Neural cell (in vitro differentiated cells): ENCODE measurements around the gene ST14. TPM values are rescaled to one million over a fixed set of nuclear protein-coding genes. Genes with fewer than 3 reads are reported as not detected.

ENCODE experiments used
- H2AFZ ChIP-seq: fragments of 200-600, 300-800 bp; sonication (generic), shearing (Covaris generic); 2 replicates; pipeline ENCODE4 v1.6.0; 2014; ENCODE audit warnings: low read depth, mild to moderate bottlenecking, antibody characterized with exemption, low read length, moderate library complexity
- H3F3A ChIP-seq: fragments of 200-600 bp; shearing (Covaris generic); 2 replicates; pipeline ENCODE4 v1.6.1; 2016; ENCODE audit warnings: mild to moderate bottlenecking, moderate library complexity, mixed read lengths, antibody characterized with exemption, low read length; ENCODE audit not compliant: insufficient read depth, poor library complexity, severe bottlenecking
- H3K27ac ChIP-seq: fragments of 200-600, 300-800 bp; sonication (generic), shearing (Covaris generic); 2 replicates; pipeline ENCODE4 v1.5.1; 2014; ENCODE audit warnings: mild to moderate bottlenecking, low read length, moderate library complexity
- H3K27me3 ChIP-seq: fragments of 300-800, 200-600 bp; sonication (generic), shearing (Covaris generic); 2 replicates; pipeline ENCODE4 v1.6.0; 2014; ENCODE audit warnings: mild to moderate bottlenecking, low read depth, low read length, moderate library complexity; ENCODE audit not compliant: insufficient read depth
- H3K36me3 ChIP-seq: fragments of 300-800, 200-600 bp; sonication (generic), shearing (Covaris generic); 2 replicates; pipeline ENCODE4 v1.5.1; 2014; ENCODE audit warnings: mild to moderate bottlenecking, antibody characterized with exemption, low read length, moderate library complexity; ENCODE audit not compliant: insufficient read depth
- H3K4me2 ChIP-seq: fragments of 300-800, 200-600 bp; sonication (generic), shearing (Covaris generic); 2 replicates; pipeline ENCODE4 v1.6.0; 2014; ENCODE audit warnings: mild to moderate bottlenecking, low read length
- H3K4me3 ChIP-seq: fragments of 300-800, 200-600 bp; sonication (generic), shearing (Covaris generic); 2 replicates; pipeline ENCODE4 v1.5.1; 2014; ENCODE audit warnings: mild to moderate bottlenecking, low read length, moderate library complexity
- H3K79me2 ChIP-seq: fragments of 200-600 bp; shearing (Covaris generic); replicated peaks from 2 replicates; pipeline ENCODE4 v1.6.0; 2014; ENCODE audit warnings: mild to moderate bottlenecking, low read length, moderate library complexity; ENCODE audit not compliant: insufficient read depth
- H3K9ac ChIP-seq: fragments of 300-800, 200-600 bp; sonication (generic), shearing (Covaris generic); 2 replicates; pipeline ENCODE4 v1.6.1; 2016; ENCODE audit warnings: mild to moderate bottlenecking, low read length, mixed read lengths
- H3K9me2 ChIP-seq: fragments of 200-600 bp; shearing (Covaris generic); 2 replicates; pipeline ENCODE4 v1.6.1; 2016; ENCODE audit warnings: mild to moderate bottlenecking, low read length, mixed read lengths; ENCODE audit not compliant: insufficient read depth
- H3K9me3 ChIP-seq: fragments of 200-600, 300-800 bp; sonication (generic), shearing (Covaris generic); 2 replicates; pipeline ENCODE4 v1.6.1; 2016; ENCODE audit warnings: mild to moderate bottlenecking, mixed run types, low read length, moderate library complexity, mixed read lengths
- H4K20me1 ChIP-seq: fragments of 200-600 bp; shearing (Covaris generic); 2 replicates; pipeline ENCODE4 v1.6.1; 2016; ENCODE audit warnings: mild to moderate bottlenecking, mixed run types; ENCODE audit not compliant: insufficient read depth
- CTCF ChIP-seq: fragments of 450-650 bp; IDR thresholded peaks from 2 replicates; pipeline ENCODE4 v1.5.1; 2014; ENCODE audit warnings: antibody characterized with exemption, mild to moderate bottlenecking, moderate library complexity; ENCODE audit not compliant: poor library complexity, severe bottlenecking
- EP300 ChIP-seq: fragments of 450-650 bp; conservative IDR thresholded peaks from 2 replicates; pipeline ENCODE4 v1.6.1; 2014; ENCODE audit warnings: antibody characterized with exemption, mild to moderate bottlenecking, moderate library complexity; ENCODE audit not compliant: poor library complexity, severe bottlenecking
- EZH2 ChIP-seq: fragments of 200-600, 300-800 bp; shearing (Covaris generic), sonication (generic); IDR thresholded peaks from 2 replicates; pipeline ENCODE4 v1.6.1; 2014; ENCODE audit warnings: antibody characterized with exemption, low read length, borderline replicate concordance, mild to moderate bottlenecking; ENCODE audit not compliant: insufficient read depth, poor library complexity, severe bottlenecking
- MXI1 ChIP-seq: fragments of 450-650 bp; conservative IDR thresholded peaks from 2 replicates; pipeline ENCODE4 v1.6.1; 2014; ENCODE audit warnings: antibody characterized with exemption, mild to moderate bottlenecking; ENCODE audit not compliant: poor library complexity, severe bottlenecking
- POLR2AphosphoS5 ChIP-seq: IDR thresholded peaks from 2 replicates; pipeline ENCODE4 v1.6.1; 2012
- RAD21 ChIP-seq: fragments of 450-650 bp; conservative IDR thresholded peaks from 2 replicates; pipeline ENCODE4 v1.6.1; 2014; ENCODE audit warnings: antibody characterized with exemption, mild to moderate bottlenecking, moderate library complexity
- REST ChIP-seq: IDR thresholded peaks from 2 replicates; pipeline ENCODE4 v1.6.1; 2012; ENCODE audit warnings: borderline replicate concordance
- SMC3 ChIP-seq: fragments of 450-650 bp; conservative IDR thresholded peaks from 2 replicates; pipeline ENCODE4 v1.6.1; 2014; ENCODE audit warnings: antibody characterized with exemption, mild to moderate bottlenecking, moderate library complexity; ENCODE audit not compliant: poor library complexity
- TAF1 ChIP-seq: IDR thresholded peaks from 2 replicates; pipeline ENCODE4 v1.6.1; 2012; ENCODE audit warnings: low read depth
- polyA plus RNA-seq: library from polyadenylated mRNA; depleted of rRNA; stranded (reverse); fragments of >200 nt; gene quantifications from 2 replicates; pipeline ENCODE4 v1.2.3, GENCODE V29; 2014

The ST14 gene
- polyA plus RNA-seq, 1 donor from 2014 or later, result not detected

DNA sequence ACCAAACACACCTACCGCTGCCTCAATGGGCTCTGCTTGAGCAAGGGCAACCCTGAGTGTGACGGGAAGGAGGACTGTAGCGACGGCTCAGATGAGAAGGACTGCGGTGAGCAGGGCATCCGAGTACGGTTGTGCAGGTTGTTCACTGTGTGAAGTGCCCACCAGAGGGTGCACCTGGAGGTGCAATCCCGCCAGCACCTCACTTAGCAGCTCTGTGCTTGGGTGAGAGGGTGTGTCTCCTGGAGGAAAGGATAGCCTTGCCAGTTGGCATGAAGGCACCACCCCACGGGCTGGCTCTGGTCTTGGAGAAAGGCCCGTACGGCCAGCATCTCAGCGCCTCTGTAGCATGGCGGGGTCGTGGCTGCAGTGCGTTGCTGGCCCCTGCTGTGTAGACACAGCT, 39.4 kb downstream of the ST14 start:
- H3K4me2 ChIP-seq, result no peak overlapping the region
- H4K20me1 ChIP-seq, result no peaks in the 10 kb centered on the region
- H3K79me2 ChIP-seq, result no peaks in the 10 kb centered on the region
- no peaks in the 10 kb centered on the region for H3F3A ChIP-seq
- no peaks in the 10 kb centered on the region for H3K9me3 ChIP-seq
- no peaks in the 10 kb centered on the region for H3K27me3 ChIP-seq
- no peaks in the 10 kb centered on the region for H3K36me3 ChIP-seq
- no peak for TF ChIP-seq TAF1
- no peak for TF ChIP-seq MXI1
- TF ChIP-seq SMC3, result no peak
- TF ChIP-seq CTCF, result no peak
- no peak for TF ChIP-seq EZH2
- no peak for TF ChIP-seq EP300
- TF ChIP-seq RAD21, result no peak
- TF ChIP-seq REST, result no peak
- no peak for TF ChIP-seq POLR2AphosphoS5
- no peak overlapping the region for H3K27ac ChIP-seq
- no peak overlapping the region for H2AFZ ChIP-seq
- H3K4me3 ChIP-seq, result no peak overlapping the region
- H3K9me2 ChIP-seq, result no peaks in the 10 kb centered on the region
- no peak overlapping the region for H3K9ac ChIP-seq

DNA sequence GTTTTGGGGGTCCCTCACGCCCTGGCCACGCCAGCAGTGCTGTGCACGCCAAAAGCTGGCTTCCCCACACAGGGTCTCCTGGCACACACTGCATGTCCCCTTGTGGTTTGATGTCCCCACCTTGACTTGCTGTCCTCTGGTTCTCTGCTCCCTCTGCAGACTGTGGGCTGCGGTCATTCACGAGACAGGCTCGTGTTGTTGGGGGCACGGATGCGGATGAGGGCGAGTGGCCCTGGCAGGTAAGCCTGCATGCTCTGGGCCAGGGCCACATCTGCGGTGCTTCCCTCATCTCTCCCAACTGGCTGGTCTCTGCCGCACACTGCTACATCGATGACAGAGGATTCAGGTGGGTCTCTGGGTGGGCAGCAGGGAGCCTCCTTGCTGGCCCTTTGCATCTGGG, 40.2 kb downstream of the ST14 start:
- Histone ChIP-seq H3K27ac (no peak overlapping the region), H3K27me3 (no peaks in the 10 kb centered on the region), H3K9me3 (no peaks in the 10 kb centered on the region)

More for the DNA sequence above, 40.2 kb downstream of the ST14 start:
- Histone ChIP-seq H3K4me3 (no peak overlapping the region), H3K79me2 (no peaks in the 10 kb centered on the region), H2AFZ (no peak overlapping the region), H3K9me2 (no peaks in the 10 kb centered on the region), H3K4me2 (no peak overlapping the region), H3F3A (no peaks in the 10 kb centered on the region), H3K9ac (no peak overlapping the region), H3K36me3 (no peaks in the 10 kb centered on the region), H4K20me1 (no peaks in the 10 kb centered on the region)
- TF ChIP-seq TAF1 (no peak), POLR2AphosphoS5 (no peak), RAD21 (no peak), CTCF (no peak), SMC3 (no peak), REST (no peak), EP300 (no peak), MXI1 (no peak), EZH2 (no peak)
